UCSD-AML1 (cell line): Measurements from ENCODE around the gene ACADVL.
"Not testable (repeated sequence)": the region's sequence is repeated elsewhere in the genome, so short reads cannot be mapped to it uniquely, and the experiment has no call there.

Experiments used
- DNase-seq: peaks from one replicate; lab custom pipeline; 2025; ENCODE audit not compliant: unreplicated experiment; lab: John Stamatoyannopoulos, UW

Gene ACADVL

GRCh38 chr17:7234083-7234951 is 14.6 kb downstream of the ACADVL start, which contains the start of gene DVL2:
Gene DVL2, minus strand, starts transcription at chr17:7234517. Its CDS starts 255 bp downstream, at chr17:7234262.
- DNase-seq = peak; percentile 90

DNA sequence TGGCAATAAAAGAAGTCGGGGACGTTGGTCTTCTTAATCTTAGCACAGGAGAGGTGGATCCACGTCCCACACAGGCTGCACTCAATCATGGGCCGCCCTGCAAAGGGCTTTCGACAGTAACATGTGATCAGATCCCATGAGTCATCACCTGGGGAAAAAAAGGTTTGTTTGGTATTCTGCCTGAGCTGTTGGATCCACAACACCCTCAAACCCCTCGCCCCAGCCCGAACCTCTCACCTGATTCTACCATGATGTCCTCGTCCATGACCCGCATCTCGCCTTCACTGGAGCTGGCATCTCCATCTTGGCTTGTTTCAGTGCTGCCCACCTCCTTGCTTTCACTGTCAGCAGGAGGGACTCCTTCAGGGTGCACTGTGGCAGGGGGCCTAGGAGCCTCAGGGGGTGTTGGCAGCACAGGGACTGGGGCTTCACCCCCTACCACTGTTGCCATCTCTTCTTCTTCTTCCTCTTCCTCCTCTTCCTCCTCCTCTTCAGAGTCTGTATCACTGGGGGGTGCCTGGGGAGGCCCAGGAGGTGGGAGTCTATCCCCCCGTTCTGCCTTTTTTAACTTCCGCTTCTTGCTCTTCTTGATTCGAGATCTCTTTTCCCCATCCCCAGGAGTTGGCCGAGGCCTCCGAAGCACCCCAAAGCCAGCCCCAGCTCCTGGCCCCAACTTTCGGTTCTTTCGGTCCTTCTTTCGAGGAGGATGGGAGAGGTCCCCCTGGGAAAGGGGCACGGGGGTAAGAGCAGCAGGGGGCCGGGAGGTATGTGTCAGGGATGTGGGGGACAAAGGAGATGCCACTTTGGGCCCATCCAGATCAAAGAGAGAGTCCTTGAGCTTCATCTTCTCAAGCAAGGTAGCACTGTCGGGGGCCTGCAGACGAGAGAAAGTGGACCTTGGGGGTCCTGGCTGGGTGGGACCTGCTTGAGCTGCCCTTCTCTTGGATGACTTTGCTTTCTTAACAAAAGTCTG is 16.2 kb downstream of the ACADVL start:
- no peak for DNase-seq

- no peak for DNase-seq
Measured at GRCh38 chr17:7236808-7237207, 17.1 kb downstream of the ACADVL start.

DNA sequence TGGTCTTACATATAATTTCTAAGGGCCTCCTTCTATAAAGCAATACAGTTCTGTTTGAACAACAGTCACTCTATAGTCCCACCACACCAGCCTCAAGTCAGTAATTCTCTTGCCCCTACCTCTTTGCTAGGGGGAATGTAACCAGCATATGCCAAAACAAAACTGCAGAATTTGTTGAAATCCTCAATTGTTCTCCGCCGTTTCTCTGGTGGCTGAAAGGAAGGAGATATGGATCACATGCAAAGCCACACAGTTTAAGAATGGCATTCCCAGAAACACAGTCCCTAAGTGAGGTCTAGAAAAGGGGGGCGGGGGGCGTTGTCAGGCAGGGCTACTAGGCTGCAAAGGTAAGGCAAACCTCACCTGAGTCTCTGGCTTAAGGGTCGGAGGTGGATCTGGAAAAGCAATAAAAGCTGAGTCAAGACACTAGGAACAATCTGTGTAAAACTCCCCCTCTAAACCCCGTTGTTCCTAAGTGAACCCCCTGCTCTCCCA is 17.6 kb downstream of the ACADVL start:
- DNase-seq = no peak

DNA sequence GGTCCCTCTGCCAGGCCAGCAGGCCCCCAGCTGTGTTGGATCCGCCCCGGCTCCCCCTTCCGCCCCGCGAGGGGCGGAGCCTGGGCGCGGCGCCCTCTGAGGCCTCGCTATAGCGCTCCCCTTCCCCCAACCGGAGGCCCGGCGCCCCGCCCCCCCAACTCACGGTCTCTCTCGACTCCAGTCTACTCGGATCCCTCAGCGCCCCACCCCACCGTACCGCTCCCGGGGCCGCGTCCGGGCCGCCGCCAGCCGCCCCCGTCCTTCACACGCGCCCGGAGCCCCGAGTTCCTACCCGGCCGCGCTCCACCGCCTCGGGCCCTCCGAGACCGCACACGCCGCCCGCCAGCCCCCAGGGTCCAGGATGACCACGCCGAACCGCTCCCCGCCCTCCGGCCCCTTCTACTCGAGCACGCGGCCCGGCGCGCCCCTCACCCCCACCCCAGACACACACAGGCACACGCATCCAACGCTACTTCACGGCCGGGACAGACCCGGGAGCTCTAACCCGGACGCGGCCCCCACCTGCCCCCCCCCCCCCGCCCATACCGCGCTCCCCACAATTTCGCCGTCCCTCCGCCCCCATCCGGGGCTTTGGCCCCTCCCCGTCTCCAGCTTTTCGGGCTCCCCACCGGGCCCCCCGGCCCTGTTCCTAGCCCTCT is 18.2 kb downstream of the ACADVL start:
- DNase-seq = peak; percentile 86

DNA sequence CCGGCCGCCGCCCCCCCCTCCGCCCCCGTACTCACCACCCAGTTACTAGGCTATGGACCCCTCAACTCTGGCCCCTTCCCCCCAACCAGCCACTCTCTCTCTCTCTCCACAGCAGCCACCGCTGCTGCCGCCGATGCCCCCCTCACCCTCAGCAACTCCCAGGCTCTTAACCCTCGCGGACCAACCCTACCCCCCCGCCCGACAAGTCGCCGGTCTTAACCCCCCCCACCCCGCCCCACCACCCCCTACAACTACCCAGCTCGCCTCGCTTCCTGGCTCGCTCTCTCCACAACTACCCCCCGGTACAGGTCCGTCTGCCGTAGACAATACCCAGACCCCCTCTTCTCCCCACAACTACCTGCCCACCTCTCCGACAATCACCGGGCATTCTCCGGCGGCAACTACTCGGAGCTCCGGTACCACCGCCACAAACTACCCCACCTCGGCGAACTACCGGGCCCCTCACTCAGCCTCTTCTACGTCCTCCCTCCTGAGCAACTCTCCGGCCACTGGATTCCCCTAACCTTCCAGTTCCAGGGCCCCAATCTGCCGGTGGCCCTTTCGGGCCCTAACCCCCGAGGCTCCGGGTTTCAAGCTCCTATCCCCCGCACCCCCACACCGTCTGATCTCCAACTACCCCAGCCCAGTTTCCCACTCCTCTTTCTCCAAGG is 18.8 kb downstream of the ACADVL start:
- DNase-seq = no peak

DNA sequence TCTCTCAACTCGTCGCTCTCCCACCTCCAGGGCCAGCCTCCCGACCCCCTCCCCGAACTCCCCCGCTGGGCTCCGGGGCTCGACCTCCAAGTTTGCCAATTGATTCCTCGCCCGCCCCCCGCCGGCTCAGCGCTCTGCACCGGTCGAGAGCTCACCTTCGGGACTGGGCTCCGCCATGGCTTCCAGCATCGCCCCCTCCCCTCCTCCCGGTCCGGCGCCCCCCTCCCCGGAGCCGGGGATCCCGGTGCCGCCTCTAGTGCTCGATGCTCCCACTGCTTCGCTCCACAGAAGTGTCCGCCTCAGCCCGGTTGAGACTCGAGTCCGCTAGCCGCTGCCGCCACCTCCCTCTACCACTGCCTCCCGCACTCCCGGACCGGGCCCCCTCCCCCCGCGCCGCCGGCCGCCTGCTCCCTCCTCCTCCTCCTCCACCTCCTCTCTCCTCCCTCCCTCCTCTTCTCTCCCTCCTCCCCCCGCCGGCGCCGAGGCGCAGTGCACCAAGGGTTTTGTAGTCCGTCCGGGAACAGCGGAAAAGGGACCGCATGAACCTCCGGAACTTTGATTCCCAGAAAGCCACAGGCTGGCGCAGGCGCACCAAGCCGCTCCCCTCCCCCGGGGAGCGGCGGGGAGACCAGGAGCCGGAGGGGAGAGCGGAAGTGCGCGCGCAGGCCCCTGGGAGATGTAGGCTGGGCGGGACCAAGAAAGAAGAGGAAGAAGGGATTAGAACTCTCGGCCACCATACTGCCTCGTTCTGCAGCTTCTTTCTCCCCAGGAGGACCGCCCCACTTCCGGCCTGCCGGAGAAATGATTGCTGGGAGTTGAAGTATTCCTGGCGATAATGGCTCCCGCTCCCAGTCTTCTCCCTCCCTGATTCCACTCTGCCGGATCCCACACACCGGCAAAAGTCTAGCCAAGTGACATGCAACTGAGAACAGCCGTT is 19.6 kb downstream of the ACADVL start, which contains the start of gene PHF23:
PHF23 (minus strand) TSS at position 367 of the 937 bp plus-strand sequence; CDS start at position 189, 178 bp downstream.
- DNase-seq = peak; percentile 100

DNA sequence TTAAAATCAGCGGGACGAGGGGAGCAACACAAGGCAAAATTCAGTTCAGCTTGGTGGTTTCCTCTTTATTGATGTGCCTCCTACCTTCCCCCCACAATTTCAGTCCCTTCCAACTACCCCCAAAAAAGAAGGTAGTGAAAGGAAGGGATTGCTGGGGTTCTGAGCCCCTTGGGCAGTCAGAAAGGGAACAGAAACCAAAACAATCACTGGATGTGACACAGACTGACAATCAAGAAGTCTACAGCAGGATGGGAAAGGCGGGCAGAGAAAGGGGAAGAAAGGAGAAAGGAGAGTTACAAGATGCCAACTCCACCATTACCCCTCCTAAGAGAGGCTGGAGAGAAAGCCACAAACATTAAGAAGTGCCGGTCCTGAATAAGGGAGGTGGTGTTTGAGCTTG is 20.6 kb downstream of the ACADVL start:
- DNase-seq = no peak

DNA sequence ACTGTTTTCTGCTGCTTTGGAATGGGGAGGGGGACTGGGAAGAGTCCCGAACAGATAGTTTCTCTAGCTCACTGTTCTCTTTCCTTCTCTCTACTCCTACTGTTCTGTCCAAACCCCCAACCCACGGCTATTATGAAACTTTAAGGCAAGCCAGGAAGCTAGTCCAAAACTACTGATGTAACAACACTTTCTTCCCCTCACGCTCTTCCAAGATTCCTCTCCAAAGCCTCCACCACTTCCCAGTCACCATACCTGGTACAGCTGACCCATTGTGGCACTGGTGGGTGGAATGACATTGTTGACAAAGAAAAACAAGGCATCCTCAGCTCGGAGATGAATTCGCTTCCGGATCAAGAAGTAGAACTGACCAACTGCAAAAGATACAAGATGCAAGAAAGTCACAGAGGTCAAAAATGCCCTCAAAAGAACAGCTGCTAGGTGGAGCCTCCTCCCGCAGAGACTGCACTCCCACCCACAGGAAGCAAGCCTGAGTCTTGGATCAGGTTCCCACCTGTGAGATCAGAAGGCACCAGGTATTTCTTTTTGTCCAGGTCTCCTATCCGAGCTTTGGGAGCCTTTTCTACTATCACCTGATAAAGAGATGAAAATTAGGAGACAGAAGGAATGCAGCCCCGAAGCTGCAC is 21.5 kb downstream of the ACADVL start:
- DNase-seq = no peak

DNA sequence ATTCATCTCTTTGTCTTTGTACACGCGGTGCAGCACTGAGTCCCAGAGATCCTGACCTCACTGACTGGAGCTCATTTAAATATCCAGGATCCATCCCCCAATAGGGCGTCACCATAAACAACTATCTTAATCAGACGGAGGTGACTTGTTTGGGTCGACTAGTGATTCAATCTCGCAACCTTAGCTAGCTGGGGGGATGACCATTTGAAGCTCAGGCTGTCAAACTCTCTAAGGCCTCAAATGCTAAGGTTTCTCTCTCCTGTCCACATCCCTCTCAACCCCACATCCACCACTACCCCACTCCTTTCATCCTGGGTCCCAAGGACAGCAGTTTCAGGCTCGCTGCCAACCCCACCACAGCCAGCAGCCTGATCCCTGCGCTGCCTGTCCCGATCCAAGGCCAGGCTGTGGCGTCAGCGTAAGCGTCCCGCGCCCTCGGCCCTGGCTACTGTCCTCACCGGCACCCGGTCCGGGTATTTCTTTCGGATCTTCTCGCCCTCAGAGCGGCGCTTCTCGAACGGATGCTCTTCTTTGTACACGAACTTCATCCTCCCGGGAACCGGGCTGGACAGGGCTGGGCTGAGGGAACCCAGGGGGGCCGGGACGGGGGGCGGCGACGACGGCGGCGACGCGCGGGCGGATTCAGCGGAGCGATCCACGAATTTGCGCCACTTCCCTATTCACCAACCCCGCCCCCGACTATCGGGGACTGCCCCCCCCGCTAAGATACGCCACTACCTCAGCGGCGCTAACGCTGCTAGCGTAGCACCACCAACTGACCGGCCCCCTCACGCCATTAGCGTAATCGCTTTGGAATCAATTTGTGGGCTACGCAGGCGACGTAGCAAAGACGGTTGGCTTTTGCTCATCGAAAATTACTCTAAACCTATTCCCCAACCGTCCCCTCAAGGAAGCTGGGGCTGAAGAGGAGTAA is 22.3 kb downstream of the ACADVL start, which contains the start of gene GABARAP:
GABARAP (minus strand) TSS at position 667 of the 934 bp plus-strand sequence; CDS start at position 548, 119 bp downstream.
- peak; percentile 93 for DNase-seq

DNA sequence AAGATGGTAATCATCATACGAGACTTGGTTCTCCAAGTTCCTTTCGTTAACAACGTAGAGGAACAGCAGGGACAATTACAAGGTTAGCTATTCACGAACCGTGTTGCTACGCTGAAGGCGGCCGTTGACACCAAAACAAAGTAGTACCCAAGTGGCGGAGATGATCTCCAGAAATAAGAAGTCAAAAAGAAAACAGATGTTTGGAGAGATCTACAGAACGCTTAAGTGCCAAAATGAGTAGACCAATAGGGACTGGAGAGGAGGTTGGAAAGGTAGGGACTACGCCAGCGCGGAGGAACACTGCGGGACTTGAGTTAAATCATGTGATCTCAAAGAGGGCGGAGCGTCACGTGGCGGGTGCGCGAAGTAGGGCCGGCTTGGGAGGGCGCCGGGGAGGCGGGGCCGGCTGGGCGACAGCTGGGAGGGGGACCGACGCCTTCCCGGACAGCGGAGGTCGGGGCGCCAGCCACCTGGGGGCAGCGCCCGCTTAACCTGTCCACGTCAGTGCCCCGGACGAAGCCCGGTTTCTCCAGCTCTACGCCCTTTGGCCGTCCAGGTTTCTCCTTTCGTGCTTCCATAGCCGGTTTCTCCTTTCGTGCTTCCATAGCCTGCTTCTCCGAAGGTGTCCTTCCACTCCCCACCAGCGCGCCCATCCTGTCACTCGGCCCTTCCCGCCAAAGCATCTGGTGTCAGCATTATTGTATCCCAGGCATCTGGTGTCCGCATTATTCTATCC is 23.1 kb downstream of the ACADVL start:
- peak; percentile 93 for DNase-seq

GRCh38 chr17:7243453-7243729 is 23.7 kb downstream of the ACADVL start:
- DNase-seq = no peak

GRCh38 chr17:7243838-7244237 is 24.1 kb downstream of the ACADVL start:
- DNase-seq = not testable (repeated sequence)

- DNase-seq = no peak
Measured at GRCh38 chr17:7246779-7247178, 27.0 kb downstream of the ACADVL start.

DNA sequence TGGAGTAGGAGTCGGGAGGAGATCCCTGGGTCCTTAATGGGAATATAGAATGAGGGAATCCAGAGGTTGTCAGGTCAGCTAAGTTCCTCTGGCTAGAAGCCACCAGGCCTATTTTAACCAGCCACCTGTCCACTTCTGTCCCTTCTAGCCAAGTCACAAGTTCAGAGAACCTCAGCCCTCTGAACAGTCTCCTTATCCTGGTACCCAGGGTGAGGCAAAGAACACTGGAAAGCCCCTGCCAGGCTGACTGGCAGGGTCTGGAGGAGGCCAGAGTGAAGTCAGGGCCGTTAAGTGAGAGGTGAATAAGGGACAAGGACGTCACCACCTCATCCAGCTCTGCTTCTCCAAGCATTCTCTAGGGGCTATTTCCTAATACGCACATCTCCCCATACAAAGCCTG is 29.1 kb downstream of the ACADVL start:
- no peak for DNase-seq

DNA sequence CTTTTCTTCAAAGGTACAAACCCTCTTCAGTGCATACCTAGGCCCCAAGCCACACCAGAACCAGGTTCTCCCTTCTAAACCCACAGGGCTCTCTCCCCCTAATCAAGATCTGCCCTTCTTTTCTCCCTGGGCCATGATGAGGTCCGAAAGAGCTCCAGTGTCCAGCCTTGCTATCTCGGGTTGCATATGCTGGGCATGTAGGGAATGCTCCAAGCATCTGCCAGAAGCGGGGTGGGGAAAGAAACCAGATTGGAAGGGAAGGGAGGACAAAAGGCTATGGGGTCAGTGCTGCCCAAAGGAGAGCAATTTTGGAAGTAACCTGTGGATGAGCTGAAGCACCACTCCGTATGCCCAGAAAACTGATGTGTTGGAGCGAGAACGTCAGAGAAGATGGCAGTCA is 29.5 kb downstream of the ACADVL start:
- DNase-seq = no peak

DNA sequence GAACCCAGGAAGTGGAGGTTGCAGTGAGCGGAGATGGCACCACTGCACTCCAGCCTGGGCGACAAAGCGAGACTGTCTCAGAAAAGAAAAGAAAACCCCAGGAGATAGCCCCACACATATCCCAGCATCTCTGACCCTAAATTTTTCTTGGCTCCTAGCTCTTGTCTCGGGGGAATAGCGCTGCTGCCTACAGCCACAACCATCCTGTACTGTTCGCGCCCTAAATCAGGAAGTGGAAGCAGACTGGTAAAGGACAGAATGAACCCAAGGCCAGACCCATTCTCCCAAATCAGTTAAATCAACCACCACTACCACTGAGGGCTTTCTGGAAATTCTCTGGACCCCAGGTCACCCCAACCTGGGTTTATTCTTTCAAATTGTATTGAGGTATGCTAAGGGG is 30.1 kb downstream of the ACADVL start:
- no peak for DNase-seq
